Measurements from ENCODE around the gene KLHL14.

The KLHL14 gene

GRCh38 chr18:32629981-32630700 lies 142.7 kb downstream of the KLHL14 start:
- FAIRE-seq = no peak

GRCh38 chr18:32629292-32629691 lies 143.5 kb downstream of the KLHL14 start:
- no peak for FAIRE-seq

- no peak for FAIRE-seq
Measured at GRCh38 chr18:32624182-32624723, 148.6 kb downstream of the KLHL14 start.

DNA sequence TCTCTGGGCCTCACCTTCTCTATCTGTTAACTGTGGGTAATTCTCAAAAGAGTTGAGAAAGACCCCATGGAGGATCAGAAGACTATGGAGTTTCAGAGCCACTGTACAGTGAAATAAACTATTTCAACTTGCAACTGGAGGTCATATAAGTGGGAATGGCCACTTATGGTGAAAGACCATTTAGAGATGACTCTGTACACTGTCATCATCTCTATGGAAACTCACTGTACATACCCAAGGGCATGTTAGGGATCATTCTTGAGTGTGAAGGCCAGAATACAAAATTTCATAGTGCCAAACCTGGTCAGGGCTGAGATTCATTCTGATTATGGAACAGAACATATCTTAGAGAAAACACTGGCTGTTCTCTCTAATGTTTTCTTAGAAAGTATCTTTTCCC lies 149.3 kb downstream of the KLHL14 start:
- FAIRE-seq = no peak

Data from colon (tissue), 2 donors.